K562 (cell line): ENCODE data around the gene IQCN. TPM values are rescaled to one million over a fixed set of nuclear protein-coding genes. Genes with fewer than 3 reads are reported as not detected.

Experiments
- ATF4 ChIP-seq: fragments of 450-650 bp; formaldehyde crosslinking; IDR thresholded peaks from 2 replicates; pipeline ENCODE4 v1.4.0; 2022; ENCODE audit warnings: mild to moderate bottlenecking, moderate library complexity
- ATF6 ChIP-seq: sonication (generic); formaldehyde crosslinking; IDR thresholded peaks from 2 replicates; pipeline ENCODE4 v1.4.0; 2020; ENCODE audit warnings: mild to moderate bottlenecking, missing genetic modification reagents
- COPS2 ChIP-seq: fragments of 450-650 bp; conservative IDR thresholded peaks from 2 replicates; pipeline ENCODE4 v1.6.1; 2016; ENCODE audit warnings: mild to moderate bottlenecking, moderate library complexity
- CREBBP ChIP-seq: IDR thresholded peaks from one replicate; pipeline ENCODE4 v1.6.1; 2012; ENCODE audit warnings: low read depth, mild to moderate bottlenecking, control low read depth, inconsistent platforms, low read length
- DEAF1 ChIP-seq: fragments of 450-650 bp; formaldehyde crosslinking; IDR thresholded peaks from 2 replicates; pipeline ENCODE4 v1.4.0; 2020; ENCODE audit warnings: mild to moderate bottlenecking, moderate library complexity
- GATA2 ChIP-seq: sonication (generic); formaldehyde crosslinking; IDR thresholded peaks from 2 replicates; pipeline ENCODE4 v1.4.0; 2020; ENCODE audit warnings: mild to moderate bottlenecking, missing genetic modification reagents
- HNRNPLL ChIP-seq: fragments of 200-400 bp; formaldehyde crosslinking; IDR thresholded peaks from 2 replicates; pipeline ENCODE4 v1.6.1; 2017; ENCODE audit warnings: low read length, low read depth, mild to moderate bottlenecking; ENCODE audit not compliant: poor library complexity, severe bottlenecking
- MNT ChIP-seq, 2 experiments: fragments of 450-650 bp; conservative IDR thresholded peaks; 2 replicates each; pipeline ENCODE4 v1.6.1; 2017; ENCODE audit warnings: mild to moderate bottlenecking in 2 of 2, moderate library complexity in 2 of 2
- MTA1 ChIP-seq: fragments of 450-650 bp; IDR thresholded peaks from 2 replicates; pipeline ENCODE4 v1.6.1; 2017; ENCODE audit warnings: borderline replicate concordance
- PYGO2 ChIP-seq: fragments of 450-650 bp; IDR thresholded peaks from 2 replicates; pipeline ENCODE4 v1.6.1; 2016; ENCODE audit warnings: mild to moderate bottlenecking, missing genetic modification characterization, moderate library complexity, missing compliant biosample characterization
- RHOXF2B ChIP-seq: fragments of 250-450 bp; sonication (Bioruptor Pico); conservative IDR thresholded peaks from 2 replicates; pipeline ENCODE4 v1.5.1; 2021
- SAP30 ChIP-seq: fragments of 200-600 bp; sonication (generic); IDR thresholded peaks from 2 replicates; pipeline ENCODE4 v1.6.1; 2012; ENCODE audit warnings: borderline replicate concordance, low read depth, mild to moderate bottlenecking, moderate library complexity, low read length, control low read depth, inconsistent platforms; ENCODE audit not compliant: insufficient read depth, poor library complexity, severe bottlenecking
- SNAPC5 ChIP-seq: fragments of 250-450 bp; sonication (Bioruptor Pico); IDR thresholded peaks from 2 replicates; pipeline ENCODE4 v1.8.0; 2021; ENCODE audit warnings: moderate library complexity, mild to moderate bottlenecking, inconsistent platforms
- STAT6 ChIP-seq: sonication (generic); formaldehyde crosslinking; IDR thresholded peaks from 2 replicates; pipeline ENCODE4 v1.8.1; 2023; ENCODE audit warnings: mild to moderate bottlenecking, missing genetic modification reagents
- ZKSCAN1 ChIP-seq: fragments of 150-350 bp; IDR thresholded peaks from 2 replicates; pipeline ENCODE4 v1.6.1; 2016; ENCODE audit warnings: low read depth, low read length
- ZNF408 ChIP-seq: fragments of 250-450 bp; sonication (Bioruptor Pico); IDR thresholded peaks from 2 replicates; pipeline ENCODE4 v1.4.0; 2020; ENCODE audit warnings: low read depth, mild to moderate bottlenecking, moderate library complexity
- ZNF444 ChIP-seq: fragments of 250-450 bp; sonication (Bioruptor Pico); IDR thresholded peaks from 2 replicates; pipeline ENCODE4 v1.4.0; 2020; ENCODE audit warnings: mild to moderate bottlenecking, moderate library complexity
- ZNF445 ChIP-seq: fragments of 250-450 bp; sonication (Bioruptor Pico); IDR thresholded peaks from 2 replicates; pipeline ENCODE4 v1.4.0; 2020; ENCODE audit warnings: low read depth, mild to moderate bottlenecking, moderate library complexity
- polyA plus RNA-seq, 8 experiments: library from polyadenylated mRNA; depleted of rRNA in 4 of 8; stranded (reverse) in 5 of 8; unstranded in 3 of 8; fragments of >200 nt; fragmentation: Nextera tagmentation in 2 of 8; fragmentation: Illumina TruSeq in 1 of 8; extraction: Ambion mirVana in 2 of 8; extraction: Trizol in 1 of 8; gene quantifications; 2 replicates each; pipeline versions ENCODE4 v1.2.1 to v1.2.3, GENCODE V29; 2011 to 2014; ENCODE audit warnings: inconsistent platforms in 1 of 8, missing spikeins in 1 of 8
- total RNA-seq, 7 experiments: library from RNA; depleted of rRNA in 6 of 7; stranded (reverse); fragments of >200 nt in 6 of 7; fragmentation: Illumina TruSeq in 2 of 7; extraction: Trizol in 2 of 7; gene quantifications; 2 replicates each; pipeline versions ENCODE4 v1.2.1 to v1.2.3, GENCODE V29; 2011 to 2021; ENCODE audit warnings: low replicate concordance in 1 of 7

Gene IQCN
- total and polyA plus RNA-seq, 9 of the 15 experiments (the other 6 are each of a cell fraction or from before 2014, with no cell fraction given): 0.01 to 0.07 (median 0.04) TPM; not detected in 3

- TF ChIP-seq STAT6 (CRISPR knock-in tag): no peak
- TF ChIP-seq MNT (conservative IDR thresholded peaks at IDR 0.05): peak; percentile 56 to 74
- no peak for TF ChIP-seq ATF4 (CRISPR knock-in tag)
- no peak for TF ChIP-seq SAP30
- TF ChIP-seq SNAPC5 (CRISPR knock-in tag): no peak
- no peak; the same call in 1 of the 2 replicates for TF ChIP-seq ATF6 (CRISPR knock-in tag)
- no peak for TF ChIP-seq RHOXF2B (CRISPR knock-in tag)
- TF ChIP-seq DEAF1 (CRISPR knock-in tag): peak; percentile 92
- no peak for TF ChIP-seq CREBBP
- TF ChIP-seq ZKSCAN1: no peak
- TF ChIP-seq MTA1: no peak
- no peak for TF ChIP-seq GATA2
- no peak for TF ChIP-seq ZNF408 (CRISPR knock-in tag)
- TF ChIP-seq HNRNPLL: peak; percentile 74
- no peak for TF ChIP-seq ZNF445 (CRISPR knock-in tag)
- no peak for TF ChIP-seq COPS2
- TF ChIP-seq PYGO2 (tag): no peak
- TF ChIP-seq ZNF444 (CRISPR knock-in tag): no peak
Measured at GRCh38 chr19:18279516-18280246, 5.4 kb upstream of the IQCN start (continued).
